T-helper 2 cell treated with Interferon-gamma antibody and Interleukin-4, amounts not matched to agents 100 ng/mL and 5 ng/mL, for 36 hours (primary cell): ENCODE results near the gene GIMAP1. TPM values are rescaled to one million over a fixed set of nuclear protein-coding genes. Genes with fewer than 3 reads are reported as not detected.
"Not testable (repeated sequence)": the region's sequence is repeated elsewhere in the genome, so short reads cannot be mapped to it uniquely, and the experiment has no call there.

Experiments
- intact Hi-C: fragments of 100-400 bp; cut with micrococcal nuclease; formaldehyde crosslinking; loops from one replicate; pipeline ENCODE4 v1.15.1; 2023
- total RNA-seq: library from RNA; stranded (reverse); gene quantifications from 2 replicates; pipeline ENCODE4 v1.2.3, GENCODE V29; 2022

The GIMAP1 gene
- total RNA-seq: 16.5 and 18.8 TPM in 2 replicates

GRCh38 chr7:150716368-150716767 lies at the start of gene GIMAP1:
Gene GIMAP1 (plus strand): TSS chr7:150716613. CDS start chr7:150719048, 2,435 bp downstream.
- intact Hi-C loops: loop anchor here (2.0 to 5.0 kb wide), 4 partner anchors 20 to 84 kb away; partner anchors contain the start of genes GIMAP5 and GIMAP6

- intact Hi-C loops: loop anchor here (1.0 to 5.0 kb wide), 9 partner anchors 8 to 218 kb away; partner anchors contain the start of genes GIMAP1, GIMAP2, GIMAP6 and GIMAP8
Measured at GRCh38 chr7:150668472-150668911, 47.9 kb upstream of the GIMAP1 start.

GRCh38 chr7:150668977-150669376 lies 47.4 kb upstream of the GIMAP1 start:
- intact Hi-C loops: loop anchor here (1.0 to 5.0 kb wide), 9 partner anchors 7 to 219 kb away; partner anchors contain the start of genes GIMAP1, GIMAP2, GIMAP6 and GIMAP8

- intact Hi-C loops: not testable (repeated sequence)
Measured at GRCh38 chr7:150671798-150672585, 44.4 kb upstream of the GIMAP1 start.

- intact Hi-C loops: loop anchor here (1.0 to 2.0 kb wide), 2 partner anchors 7 to 45 kb away; no protein-coding TSS in a partner anchor
Measured at GRCh38 chr7:150675714-150676113, 40.7 kb upstream of the GIMAP1 start.

GRCh38 chr7:150676276-150676675 lies 40.1 kb upstream of the GIMAP1 start:
- intact Hi-C loops: loop anchor here (1.0 to 2.0 kb wide), 2 partner anchors 8 to 45 kb away; no protein-coding TSS in a partner anchor

GRCh38 chr7:150676854-150677253 lies 39.6 kb upstream of the GIMAP1 start:
- intact Hi-C loops: loop anchor here (1.0 to 2.0 kb wide), 2 partner anchors 9 to 46 kb away; no protein-coding TSS in a partner anchor

GRCh38 chr7:150678601-150679000 lies 37.8 kb upstream of the GIMAP1 start:
- intact Hi-C loops: not testable (repeated sequence)

- intact Hi-C loops: not testable (repeated sequence)
Measured at GRCh38 chr7:150680364-150680763, 36.0 kb upstream of the GIMAP1 start.

- intact Hi-C loops: loop anchor here (1.0 to 5.0 kb wide), 4 partner anchors 17 to 168 kb away; partner anchors contain the start of gene GIMAP5
Measured at GRCh38 chr7:150685219-150686029, 31.0 kb upstream of the GIMAP1 start, which contains the start of gene GIMAP2. Gene GIMAP2 (plus strand): TSS chr7:150685706. CDS start chr7:150687060, 1,354 bp downstream.

- intact Hi-C loops: loop anchor here (2.0 to 5.0 kb wide), 3 partner anchors 51 to 169 kb away; partner anchors contain the start of gene GIMAP5
Measured at GRCh38 chr7:150686030-150686631, 30.3 kb upstream of the GIMAP1 start.

- intact Hi-C loops: loop anchor here (5.0 kb wide), 2 partner anchors 49 to 171 kb away; partner anchors contain the start of gene GIMAP5
Measured at GRCh38 chr7:150688630-150689029, 27.8 kb upstream of the GIMAP1 start.

- intact Hi-C loops: no loop called here
Measured at GRCh38 chr7:150695654-150696053, 20.8 kb upstream of the GIMAP1 start.

- intact Hi-C loops: no loop called here
Measured at GRCh38 chr7:150703209-150703608, 13.2 kb upstream of the GIMAP1 start.

- intact Hi-C loops: loop anchor here (5.0 kb wide), 3 partner anchors 42 to 83 kb away; partner anchors contain the start of gene GIMAP6
Measured at GRCh38 chr7:150715293-150715692, 1.1 kb upstream of the GIMAP1 start.

- intact Hi-C loops: loop anchor here (2.0 to 5.0 kb wide), 4 partner anchors 21 to 83 kb away; partner anchors contain the start of genes GIMAP5 and GIMAP6
Measured at GRCh38 chr7:150715738-150716137, 675 bp upstream of the GIMAP1 start.

GRCh38 chr7:150716939-150717338 lies 526 bp downstream of the GIMAP1 start:
- intact Hi-C loops: loop anchor here (2.0 to 5.0 kb wide), 4 partner anchors 20 to 85 kb away; partner anchors contain the start of genes GIMAP5 and GIMAP6

GRCh38 chr7:150717814-150718420 lies 1.5 kb downstream of the GIMAP1 start:
- intact Hi-C loops: loop anchor here (2.0 to 5.0 kb wide), 4 partner anchors 19 to 86 kb away; partner anchors contain the start of genes GIMAP5 and GIMAP6

- intact Hi-C loops: loop anchor here (5.0 kb wide), 3 partner anchors 38 to 87 kb away; partner anchors contain the start of gene GIMAP6
Measured at GRCh38 chr7:150719436-150719835, 3.0 kb downstream of the GIMAP1 start.
